ENCODE measurements around the gene FGFR4. TPM values are rescaled to one million over a fixed set of nuclear protein-coding genes. Genes with fewer than 3 reads are reported as not detected.

Gene FGFR4
- total and polyA plus RNA-seq, 2 experiments from 2014 or later = 43.4 to 150 TPM

DNA sequence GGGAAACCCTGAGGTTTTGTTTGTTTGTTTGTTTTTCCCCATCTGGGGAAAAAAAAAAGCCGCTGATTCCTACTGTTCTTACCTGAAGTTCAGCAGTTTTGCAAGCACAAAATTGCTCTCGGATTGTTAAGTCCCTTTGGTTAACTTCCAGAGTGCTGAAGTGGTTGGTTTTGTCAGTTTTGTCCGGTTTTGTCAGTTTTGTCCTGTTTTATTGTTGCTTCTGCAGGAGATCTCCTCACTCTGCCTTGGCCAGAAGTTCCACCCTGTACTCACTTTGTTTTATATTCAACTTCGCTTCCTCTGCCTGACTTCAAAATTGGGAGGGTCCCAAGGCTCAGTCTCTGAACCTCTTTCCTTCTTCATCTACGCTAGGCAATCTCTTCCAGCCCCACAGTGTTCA lies 49.8 kb upstream of the FGFR4 start (continued):
- TF ChIP-seq ZNF114 (CRISPR knock-in tag; IDR thresholded peaks at IDR 0.05) (no peak), STAT1 (IDR thresholded peaks at IDR 0.05; ENCODE audit: unreplicated experiment) (no peak), POLR2AphosphoS5 (IDR thresholded peaks at IDR 0.05; ENCODE audit: low read depth) (no peak), NANOG (IDR thresholded peaks at IDR 0.05; ENCODE audit: borderline replicate concordance) (no peak)
- TF ChIP-seq, protein P1, sequence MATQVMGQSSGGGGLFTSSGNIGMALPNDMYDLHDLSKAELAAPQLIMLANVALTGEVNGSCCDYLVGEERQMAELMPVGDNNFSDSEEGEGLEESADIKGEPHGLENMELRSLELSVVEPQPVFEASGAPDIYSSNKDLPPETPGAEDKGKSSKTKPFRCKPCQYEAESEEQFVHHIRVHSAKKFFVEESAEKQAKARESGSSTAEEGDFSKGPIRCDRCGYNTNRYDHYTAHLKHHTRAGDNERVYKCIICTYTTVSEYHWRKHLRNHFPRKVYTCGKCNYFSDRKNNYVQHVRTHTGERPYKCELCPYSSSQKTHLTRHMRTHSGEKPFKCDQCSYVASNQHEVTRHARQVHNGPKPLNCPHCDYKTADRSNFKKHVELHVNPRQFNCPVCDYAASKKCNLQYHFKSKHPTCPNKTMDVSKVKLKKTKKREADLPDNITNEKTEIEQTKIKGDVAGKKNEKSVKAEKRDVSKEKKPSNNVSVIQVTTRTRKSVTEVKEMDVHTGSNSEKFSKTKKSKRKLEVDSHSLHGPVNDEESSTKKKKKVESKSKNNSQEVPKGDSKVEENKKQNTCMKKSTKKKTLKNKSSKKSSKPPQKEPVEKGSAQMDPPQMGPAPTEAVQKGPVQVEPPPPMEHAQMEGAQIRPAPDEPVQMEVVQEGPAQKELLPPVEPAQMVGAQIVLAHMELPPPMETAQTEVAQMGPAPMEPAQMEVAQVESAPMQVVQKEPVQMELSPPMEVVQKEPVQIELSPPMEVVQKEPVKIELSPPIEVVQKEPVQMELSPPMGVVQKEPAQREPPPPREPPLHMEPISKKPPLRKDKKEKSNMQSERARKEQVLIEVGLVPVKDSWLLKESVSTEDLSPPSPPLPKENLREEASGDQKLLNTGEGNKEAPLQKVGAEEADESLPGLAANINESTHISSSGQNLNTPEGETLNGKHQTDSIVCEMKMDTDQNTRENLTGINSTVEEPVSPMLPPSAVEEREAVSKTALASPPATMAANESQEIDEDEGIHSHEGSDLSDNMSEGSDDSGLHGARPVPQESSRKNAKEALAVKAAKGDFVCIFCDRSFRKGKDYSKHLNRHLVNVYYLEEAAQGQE (IDR thresholded peaks at IDR 0.05; ENCODE audit: unreplicated experiment) = no peak
- TF ChIP-seq, protein P2, sequence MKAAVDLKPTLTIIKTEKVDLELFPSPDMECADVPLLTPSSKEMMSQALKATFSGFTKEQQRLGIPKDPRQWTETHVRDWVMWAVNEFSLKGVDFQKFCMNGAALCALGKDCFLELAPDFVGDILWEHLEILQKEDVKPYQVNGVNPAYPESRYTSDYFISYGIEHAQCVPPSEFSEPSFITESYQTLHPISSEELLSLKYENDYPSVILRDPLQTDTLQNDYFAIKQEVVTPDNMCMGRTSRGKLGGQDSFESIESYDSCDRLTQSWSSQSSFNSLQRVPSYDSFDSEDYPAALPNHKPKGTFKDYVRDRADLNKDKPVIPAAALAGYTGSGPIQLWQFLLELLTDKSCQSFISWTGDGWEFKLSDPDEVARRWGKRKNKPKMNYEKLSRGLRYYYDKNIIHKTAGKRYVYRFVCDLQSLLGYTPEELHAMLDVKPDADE (IDR thresholded peaks at IDR 0.05) = no peak

DNA sequence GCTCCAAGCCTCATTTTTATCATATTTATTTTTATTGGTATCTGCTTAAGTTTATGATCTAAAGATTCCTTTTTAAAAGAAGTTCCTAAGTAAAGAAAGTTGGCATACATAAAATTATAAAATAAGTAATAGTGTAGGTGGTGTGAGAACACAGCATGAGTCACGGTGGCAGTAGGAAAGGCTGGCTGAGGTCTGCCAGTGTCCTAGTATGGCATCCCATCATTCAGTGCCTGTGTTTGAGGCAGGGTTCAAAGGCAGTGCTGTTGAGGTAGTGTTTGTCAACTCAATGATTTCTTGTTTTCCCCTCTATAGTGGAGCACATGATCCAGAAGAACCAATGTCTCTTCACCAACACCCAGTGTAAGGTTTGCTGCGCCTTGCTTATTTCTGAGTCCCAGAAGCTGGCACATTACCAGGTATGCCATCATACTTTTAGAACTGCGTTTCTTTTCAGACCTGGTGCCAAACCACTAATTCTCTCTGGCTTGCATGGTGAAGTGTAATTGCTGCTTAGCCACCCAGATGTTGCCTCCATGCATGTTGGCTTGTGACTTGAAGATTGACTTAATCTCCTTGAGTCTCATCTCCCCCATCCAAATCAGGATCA lies 45.8 kb upstream of the FGFR4 start:
- Mint-ChIP-seq H3K9me3 (no peaks in the 10 kb centered on the region), H3K4me3 (no peak overlapping the region)
- TF ChIP-seq STAT1 (IDR thresholded peaks at IDR 0.05; ENCODE audit: unreplicated experiment) (no peak), EZH2 (IDR thresholded peaks at IDR 0.05; ENCODE audit: low read depth, unreplicated experiment) (no peak), CREB1 (CRISPR knock-in tag; IDR thresholded peaks at IDR 0.05; ENCODE audit: low read depth) (no peak), ZNF331 (CRISPR knock-in tag; IDR thresholded peaks at IDR 0.05; ENCODE audit: low read depth) (no peak)
- TF ChIP-seq, protein P3, sequence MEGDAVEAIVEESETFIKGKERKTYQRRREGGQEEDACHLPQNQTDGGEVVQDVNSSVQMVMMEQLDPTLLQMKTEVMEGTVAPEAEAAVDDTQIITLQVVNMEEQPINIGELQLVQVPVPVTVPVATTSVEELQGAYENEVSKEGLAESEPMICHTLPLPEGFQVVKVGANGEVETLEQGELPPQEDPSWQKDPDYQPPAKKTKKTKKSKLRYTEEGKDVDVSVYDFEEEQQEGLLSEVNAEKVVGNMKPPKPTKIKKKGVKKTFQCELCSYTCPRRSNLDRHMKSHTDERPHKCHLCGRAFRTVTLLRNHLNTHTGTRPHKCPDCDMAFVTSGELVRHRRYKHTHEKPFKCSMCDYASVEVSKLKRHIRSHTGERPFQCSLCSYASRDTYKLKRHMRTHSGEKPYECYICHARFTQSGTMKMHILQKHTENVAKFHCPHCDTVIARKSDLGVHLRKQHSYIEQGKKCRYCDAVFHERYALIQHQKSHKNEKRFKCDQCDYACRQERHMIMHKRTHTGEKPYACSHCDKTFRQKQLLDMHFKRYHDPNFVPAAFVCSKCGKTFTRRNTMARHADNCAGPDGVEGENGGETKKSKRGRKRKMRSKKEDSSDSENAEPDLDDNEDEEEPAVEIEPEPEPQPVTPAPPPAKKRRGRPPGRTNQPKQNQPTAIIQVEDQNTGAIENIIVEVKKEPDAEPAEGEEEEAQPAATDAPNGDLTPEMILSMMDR (conservative IDR thresholded peaks at IDR 0.05; ENCODE audit: low read depth in 2 of 2) = no peak
- TF ChIP-seq, protein P2 (IDR thresholded peaks at IDR 0.05) = no peak
- TF ChIP-seq, protein P4, sequence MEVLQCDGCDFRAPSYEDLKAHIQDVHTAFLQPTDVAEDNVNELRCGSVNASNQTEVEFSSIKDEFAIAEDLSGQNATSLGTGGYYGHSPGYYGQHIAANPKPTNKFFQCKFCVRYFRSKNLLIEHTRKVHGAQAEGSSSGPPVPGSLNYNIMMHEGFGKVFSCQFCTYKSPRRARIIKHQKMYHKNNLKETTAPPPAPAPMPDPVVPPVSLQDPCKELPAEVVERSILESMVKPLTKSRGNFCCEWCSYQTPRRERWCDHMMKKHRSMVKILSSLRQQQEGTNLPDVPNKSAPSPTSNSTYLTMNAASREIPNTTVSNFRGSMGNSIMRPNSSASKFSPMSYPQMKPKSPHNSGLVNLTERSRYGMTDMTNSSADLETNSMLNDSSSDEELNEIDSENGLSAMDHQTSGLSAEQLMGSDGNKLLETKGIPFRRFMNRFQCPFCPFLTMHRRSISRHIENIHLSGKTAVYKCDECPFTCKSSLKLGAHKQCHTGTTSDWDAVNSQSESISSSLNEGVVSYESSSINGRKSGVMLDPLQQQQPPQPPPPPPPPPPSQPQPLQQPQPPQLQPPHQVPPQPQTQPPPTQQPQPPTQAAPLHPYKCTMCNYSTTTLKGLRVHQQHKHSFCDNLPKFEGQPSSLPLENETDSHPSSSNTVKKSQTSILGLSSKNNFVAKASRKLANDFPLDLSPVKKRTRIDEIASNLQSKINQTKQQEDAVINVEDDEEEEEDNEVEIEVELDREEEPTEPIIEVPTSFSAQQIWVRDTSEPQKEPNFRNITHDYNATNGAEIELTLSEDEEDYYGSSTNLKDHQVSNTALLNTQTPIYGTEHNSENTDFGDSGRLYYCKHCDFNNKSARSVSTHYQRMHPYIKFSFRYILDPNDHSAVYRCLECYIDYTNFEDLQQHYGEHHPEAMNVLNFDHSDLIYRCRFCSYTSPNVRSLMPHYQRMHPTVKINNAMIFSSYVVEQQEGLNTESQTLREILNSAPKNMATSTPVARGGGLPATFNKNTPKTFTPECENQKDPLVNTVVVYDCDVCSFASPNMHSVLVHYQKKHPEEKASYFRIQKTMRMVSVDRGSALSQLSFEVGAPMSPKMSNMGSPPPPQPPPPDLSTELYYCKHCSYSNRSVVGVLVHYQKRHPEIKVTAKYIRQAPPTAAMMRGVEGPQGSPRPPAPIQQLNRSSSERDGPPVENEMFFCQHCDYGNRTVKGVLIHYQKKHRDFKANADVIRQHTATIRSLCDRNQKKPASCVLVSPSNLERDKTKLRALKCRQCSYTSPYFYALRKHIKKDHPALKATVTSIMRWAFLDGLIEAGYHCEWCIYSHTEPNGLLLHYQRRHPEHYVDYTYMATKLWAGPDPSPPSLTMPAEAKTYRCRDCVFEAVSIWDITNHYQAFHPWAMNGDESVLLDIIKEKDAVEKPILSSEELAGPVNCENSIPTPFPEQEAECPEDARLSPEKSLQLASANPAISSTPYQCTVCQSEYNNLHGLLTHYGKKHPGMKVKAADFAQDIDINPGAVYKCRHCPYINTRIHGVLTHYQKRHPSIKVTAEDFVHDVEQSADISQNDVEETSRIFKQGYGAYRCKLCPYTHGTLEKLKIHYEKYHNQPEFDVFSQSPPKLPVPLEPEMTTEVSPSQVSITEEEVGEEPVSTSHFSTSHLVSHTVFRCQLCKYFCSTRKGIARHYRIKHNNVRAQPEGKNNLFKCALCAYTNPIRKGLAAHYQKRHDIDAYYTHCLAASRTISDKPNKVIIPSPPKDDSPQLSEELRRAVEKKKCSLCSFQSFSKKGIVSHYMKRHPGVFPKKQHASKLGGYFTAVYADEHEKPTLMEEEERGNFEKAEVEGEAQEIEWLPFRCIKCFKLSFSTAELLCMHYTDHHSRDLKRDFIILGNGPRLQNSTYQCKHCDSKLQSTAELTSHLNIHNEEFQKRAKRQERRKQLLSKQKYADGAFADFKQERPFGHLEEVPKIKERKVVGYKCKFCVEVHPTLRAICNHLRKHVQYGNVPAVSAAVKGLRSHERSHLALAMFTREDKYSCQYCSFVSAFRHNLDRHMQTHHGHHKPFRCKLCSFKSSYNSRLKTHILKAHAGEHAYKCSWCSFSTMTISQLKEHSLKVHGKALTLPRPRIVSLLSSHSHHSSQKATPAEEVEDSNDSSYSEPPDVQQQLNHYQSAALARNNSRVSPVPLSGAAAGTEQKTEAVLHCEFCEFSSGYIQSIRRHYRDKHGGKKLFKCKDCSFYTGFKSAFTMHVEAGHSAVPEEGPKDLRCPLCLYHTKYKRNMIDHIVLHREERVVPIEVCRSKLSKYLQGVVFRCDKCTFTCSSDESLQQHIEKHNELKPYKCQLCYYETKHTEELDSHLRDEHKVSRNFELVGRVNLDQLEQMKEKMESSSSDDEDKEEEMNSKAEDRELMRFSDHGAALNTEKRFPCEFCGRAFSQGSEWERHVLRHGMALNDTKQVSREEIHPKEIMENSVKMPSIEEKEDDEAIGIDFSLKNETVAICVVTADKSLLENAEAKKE (CRISPR knock-in tag; IDR thresholded peaks at IDR 0.05) = no peak

More for the DNA sequence above, 45.8 kb upstream of the FGFR4 start:
- H3F3A ChIP-seq (replicated peaks; ENCODE audit: low read depth) = no peaks in the 10 kb centered on the region
- no peak overlapping the region for H3K27ac Mint-ChIP-seq
- peaks cover 15% of the 10 kb centered on the region for H3K36me3 Mint-ChIP-seq (ENCODE audit: low read depth)
- no peak for ATAC-seq
- peaks cover 26% of the 10 kb centered on the region for H3K79me2 ChIP-seq (replicated peaks; ENCODE audit: insufficient read depth)
- H3K4me3 ChIP-seq = no peak overlapping the region
- no peak overlapping the region for H2AFZ ChIP-seq
- H3K4me1 ChIP-seq (ENCODE audit: insufficient read depth) = peaks cover 10% of the 10 kb centered on the region; the same call in 1 of the 2 replicates
- no peak for DNase-seq (ENCODE audit: low spot score)
- H3K9me2 ChIP-seq (ENCODE audit: insufficient read depth) = no peaks in the 10 kb centered on the region
- H3K4me1 Mint-ChIP-seq = peaks cover 7% of the 10 kb centered on the region
- no peak overlapping the region for H3K27ac ChIP-seq (ENCODE audit: low read depth)
- no peaks in the 10 kb centered on the region for H3K27me3 ChIP-seq (ENCODE audit: insufficient read depth)
- peaks cover 10% of the 10 kb centered on the region for H4K20me1 ChIP-seq (replicated peaks; ENCODE audit: insufficient read depth)
- H3K4me2 ChIP-seq = no peak overlapping the region
- peaks cover under 1% of the 10 kb centered on the region for H3K27me3 Mint-ChIP-seq (ENCODE audit: insufficient read depth, low read depth, poor library complexity)
- H3K36me3 ChIP-seq (ENCODE audit: insufficient read depth) = peaks cover 6% of the 10 kb centered on the region; the same call in 1 of the 2 replicates

Data from GM23338 (cell line).